ENCODE data around the gene TPMT. TPM values are rescaled to one million over a fixed set of nuclear protein-coding genes. Genes with fewer than 3 reads are reported as not detected.

TPMT gene
- total RNA-seq, 2 experiments from 2014 or later: 6.6 to 7.0 TPM

DNA sequence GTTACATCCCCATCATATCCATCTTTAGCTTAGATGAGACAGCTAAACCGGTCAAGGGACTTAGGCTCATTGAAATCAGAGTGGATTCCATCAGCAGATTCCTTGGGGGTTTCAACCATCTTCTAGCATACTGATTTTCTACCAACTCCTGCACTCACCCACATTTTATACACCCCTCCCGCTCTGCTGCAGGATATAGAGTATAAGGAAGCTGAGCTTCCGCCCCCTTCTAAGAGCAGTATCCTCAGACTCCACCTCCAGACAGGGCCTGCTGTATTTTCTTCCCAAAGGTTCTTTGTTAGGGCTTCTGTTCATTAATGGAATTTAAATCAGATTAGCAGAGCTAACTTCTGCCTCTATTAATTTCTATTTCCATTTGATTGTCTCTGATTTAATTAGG, 22.5 kb downstream of the TPMT start:
- DNase-seq: no peak
- Mint-ChIP-seq H3K4me3 (no peak overlapping the region), H3K9me3 (no peaks in the 10 kb centered on the region), H3K4me1 (ENCODE audit: low read depth) (peaks cover 8% of the 10 kb centered on the region), H3K27ac (no peak overlapping the region), H3K27me3 (no peaks in the 10 kb centered on the region), H3K36me3 (ENCODE audit: low read depth) (peaks cover 10% of the 10 kb centered on the region)
- ChIA-PET POLR2A (no interaction called here), CTCF (interaction anchor here (1.2 kb wide), 1 partner anchor 11 kb away, joined by 5 read pairs; no protein-coding TSS in a partner anchor)
- TF ChIP-seq, protein P1, sequence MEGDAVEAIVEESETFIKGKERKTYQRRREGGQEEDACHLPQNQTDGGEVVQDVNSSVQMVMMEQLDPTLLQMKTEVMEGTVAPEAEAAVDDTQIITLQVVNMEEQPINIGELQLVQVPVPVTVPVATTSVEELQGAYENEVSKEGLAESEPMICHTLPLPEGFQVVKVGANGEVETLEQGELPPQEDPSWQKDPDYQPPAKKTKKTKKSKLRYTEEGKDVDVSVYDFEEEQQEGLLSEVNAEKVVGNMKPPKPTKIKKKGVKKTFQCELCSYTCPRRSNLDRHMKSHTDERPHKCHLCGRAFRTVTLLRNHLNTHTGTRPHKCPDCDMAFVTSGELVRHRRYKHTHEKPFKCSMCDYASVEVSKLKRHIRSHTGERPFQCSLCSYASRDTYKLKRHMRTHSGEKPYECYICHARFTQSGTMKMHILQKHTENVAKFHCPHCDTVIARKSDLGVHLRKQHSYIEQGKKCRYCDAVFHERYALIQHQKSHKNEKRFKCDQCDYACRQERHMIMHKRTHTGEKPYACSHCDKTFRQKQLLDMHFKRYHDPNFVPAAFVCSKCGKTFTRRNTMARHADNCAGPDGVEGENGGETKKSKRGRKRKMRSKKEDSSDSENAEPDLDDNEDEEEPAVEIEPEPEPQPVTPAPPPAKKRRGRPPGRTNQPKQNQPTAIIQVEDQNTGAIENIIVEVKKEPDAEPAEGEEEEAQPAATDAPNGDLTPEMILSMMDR (IDR thresholded peaks at IDR 0.05): no peak
- intact Hi-C loops (cut with micrococcal nuclease): no loop called here
- ATAC-seq: no peak

DNA sequence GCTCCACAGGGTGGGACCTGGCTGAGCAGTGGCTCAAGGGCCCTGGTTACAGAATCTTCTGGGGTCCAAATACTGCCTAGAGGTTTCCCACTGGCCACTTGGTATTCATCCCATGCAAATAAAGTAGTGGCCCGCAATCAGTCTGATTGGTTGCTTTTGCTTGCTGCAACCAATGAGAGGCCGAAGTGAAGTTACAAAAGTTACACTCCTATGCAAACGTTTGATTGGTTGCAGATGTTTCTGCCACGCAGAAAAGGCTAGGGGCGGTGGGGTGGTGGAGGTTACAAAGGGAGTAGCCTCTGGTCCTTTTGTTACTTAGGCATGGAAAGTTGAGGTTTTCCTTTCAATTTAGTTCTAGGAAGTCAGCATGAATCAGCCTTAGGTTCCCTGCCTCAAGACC, 28.8 kb downstream of the TPMT start:
- DNase-seq: no peak
- TF ChIP-seq, protein P1 (IDR thresholded peaks at IDR 0.05): no peak
- no peak overlapping the region for H3K27ac Mint-ChIP-seq
- H3K4me3 Mint-ChIP-seq: no peak overlapping the region
- peaks cover 9% of the 10 kb centered on the region for H3K4me1 Mint-ChIP-seq (ENCODE audit: low read depth)
- POLR2A ChIA-PET: interaction anchor here (0.6 kb wide), 1 partner anchor 360 kb away, joined by 3 read pairs; no protein-coding TSS in a partner anchor
- H3K27me3 Mint-ChIP-seq: peaks cover 8% of the 10 kb centered on the region
- peaks cover 1% of the 10 kb centered on the region for H3K9me3 Mint-ChIP-seq
- ATAC-seq: no peak
- H3K36me3 Mint-ChIP-seq (ENCODE audit: low read depth): peaks cover 1% of the 10 kb centered on the region
- intact Hi-C loops (cut with micrococcal nuclease): no loop called here
- CTCF ChIA-PET: no interaction called here

DNA sequence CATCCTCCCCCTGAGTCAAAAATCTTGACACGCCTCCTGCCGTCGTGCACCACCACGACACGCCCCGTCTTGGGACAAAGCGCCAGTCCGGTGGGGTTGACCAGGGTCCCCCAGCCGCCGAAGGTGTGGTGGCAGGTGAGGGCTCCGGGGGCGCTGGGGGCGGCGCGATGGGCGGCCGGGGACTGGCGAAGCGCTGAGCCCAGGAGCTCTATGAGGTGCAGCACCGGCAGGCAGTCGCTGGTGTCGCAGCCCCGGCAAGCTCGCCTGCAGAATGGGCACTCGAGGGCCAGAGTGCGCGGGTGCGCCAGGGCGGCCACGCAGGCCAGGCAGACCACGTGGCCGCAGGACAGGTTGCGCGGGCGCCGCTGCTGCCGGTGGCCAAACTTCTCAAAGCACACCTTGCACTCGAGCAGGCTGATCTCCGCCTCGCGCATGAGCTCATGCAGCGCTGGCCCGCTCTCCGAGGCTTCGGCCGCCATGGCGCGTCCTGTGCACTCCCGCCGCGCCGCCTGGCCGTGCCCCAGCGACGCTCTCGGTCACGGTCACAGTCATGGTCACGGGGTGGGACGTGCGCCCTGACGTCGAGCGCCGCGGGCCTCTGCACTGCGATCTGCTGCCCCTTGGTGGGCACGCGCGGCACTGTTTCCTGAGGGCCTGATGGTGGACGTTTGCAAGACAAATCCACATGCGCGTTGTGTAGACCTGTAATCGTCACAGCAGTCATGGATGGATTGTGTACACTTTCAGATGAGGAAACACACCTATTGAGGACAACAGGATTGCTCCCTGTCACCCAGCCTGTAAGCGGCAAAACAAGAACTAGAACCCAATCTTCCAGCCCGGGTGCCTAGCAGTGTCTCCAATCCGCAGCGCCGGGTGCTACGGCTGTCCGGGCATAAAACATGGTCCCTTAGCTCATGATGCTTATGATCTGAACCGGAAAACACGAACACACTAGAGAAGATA, 32.5 kb downstream of the TPMT start, which contains the start of gene NHLRC1:
Gene NHLRC1 (minus strand): TSS at position 550 of the 966 bp plus-strand sequence. CDS start 71 bp downstream, at position 479.
- Mint-ChIP-seq H3K27ac (no peak within 1 kb of the TSS), H3K4me3 (peak within 1 kb of the TSS; percentile 58), H3K4me1 (ENCODE audit: low read depth) (peaks cover 9% of the 10 kb centered on the region), H3K27me3 (peaks cover 21% of the 10 kb centered on the region), H3K36me3 (ENCODE audit: low read depth) (peaks cover 2% of the 10 kb centered on the region), H3K9me3 (peaks cover 6% of the 10 kb centered on the region)
- ATAC-seq (peak; percentile 100), DNase-seq (peak; percentile 89)
- intact Hi-C loops (cut with micrococcal nuclease): no loop called here
- ChIA-PET CTCF (interaction anchor here (0.7 to 2.5 kb wide), 10 partner anchors 9 to 307 kb away, joined by 3 to 6 read pairs (median 3); partner anchors contain the start of gene KIF13A), POLR2A (interaction anchor here (1.0 kb wide), 1 partner anchor 33 kb away, joined by 5 read pairs; the partner anchor contains the start of genes KDM1B and TPMT)
- TF ChIP-seq, protein P1 (IDR thresholded peaks at IDR 0.05): peak; percentile 84

DNA sequence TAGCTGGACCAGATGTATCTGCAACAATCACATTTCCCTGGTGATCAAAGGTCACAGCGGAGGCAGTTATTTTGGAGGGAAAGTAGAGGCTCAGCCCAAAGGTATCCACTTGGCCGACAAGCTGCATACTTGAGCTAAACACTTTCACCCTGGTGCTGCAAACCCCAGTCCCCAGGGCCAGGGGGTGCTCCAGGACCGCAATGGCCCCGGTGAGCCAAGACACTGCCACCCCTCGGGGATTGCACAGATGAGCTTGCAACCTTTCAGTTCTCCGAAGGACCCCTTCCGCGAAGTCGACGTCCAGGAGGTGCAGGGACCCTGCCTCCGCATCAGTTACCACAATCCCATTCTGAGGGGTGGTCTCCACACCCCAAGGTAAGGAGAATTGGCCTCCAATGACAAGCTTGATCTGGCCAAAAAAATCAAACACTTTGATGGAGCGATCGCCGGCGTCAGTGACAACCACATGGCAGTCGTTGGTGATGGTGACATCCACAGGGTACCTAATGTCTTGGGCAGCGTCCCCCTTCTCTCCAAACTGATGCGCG, 33.2 kb downstream of the TPMT start:
- ATAC-seq: no peak
- intact Hi-C loops (cut with micrococcal nuclease): no loop called here
- peaks cover 7% of the 10 kb centered on the region for H3K9me3 Mint-ChIP-seq
- H3K4me1 Mint-ChIP-seq (ENCODE audit: low read depth): peaks cover 9% of the 10 kb centered on the region
- DNase-seq: no peak
- H3K36me3 Mint-ChIP-seq (ENCODE audit: low read depth): peaks cover 2% of the 10 kb centered on the region
- TF ChIP-seq, protein P1 (IDR thresholded peaks at IDR 0.05): no peak
- H3K27ac Mint-ChIP-seq: no peak overlapping the region
- H3K4me3 Mint-ChIP-seq: peak overlapping the region; percentile 41
- peaks cover 26% of the 10 kb centered on the region for H3K27me3 Mint-ChIP-seq
- CTCF ChIA-PET: interaction anchor here (0.7 to 2.5 kb wide), 10 partner anchors 8 to 307 kb away, joined by 3 to 6 read pairs (median 3); partner anchors contain the start of gene KIF13A
- POLR2A ChIA-PET: interaction anchor here (1.0 kb wide), 1 partner anchor 34 kb away, joined by 5 read pairs; the partner anchor contains the start of genes KDM1B and TPMT
